CD14-positive monocyte (primary cell): ENCODE data around the gene MTSS2. TPM values are rescaled to one million over a fixed set of nuclear protein-coding genes. Genes with fewer than 3 reads are reported as not detected.

ENCODE experiments used
- DNase-seq, 3 donors: peaks; one replicate each; pipeline ENCODE4 v3.0.0-alpha.2; 2011 to 2022
- H2AFZ ChIP-seq: 2 replicates; pipeline ENCODE4 v1.6.0; 2012; ENCODE audit warnings: mild to moderate bottlenecking, low read depth, low read length, inconsistent platforms; ENCODE audit not compliant: insufficient read depth, poor library complexity, severe bottlenecking
- H3K27ac ChIP-seq, 2 donors: 1 replicate in 1 of 2; 2 replicates in 1 of 2; pipeline ENCODE4 v1.5.1; 2012 to 2013; ENCODE audit warnings: low read length in 2 of 2, control low read depth in 1 of 2, inconsistent platforms in 1 of 2, low read depth in 1 of 2, mild to moderate bottlenecking in 1 of 2
- H3K27me3 ChIP-seq, 2 donors: one replicate each; pipeline versions ENCODE4 v1.6.0 to v1.6.1; 2011 to 2013; ENCODE audit warnings: low read length in 2 of 2; ENCODE audit not compliant: control insufficient read depth in 2 of 2, insufficient read depth in 2 of 2
- H3K36me3 ChIP-seq, 2 donors: replicated peaks in 1 of 2; 1 replicate in 1 of 2; 2 replicates in 1 of 2; pipeline versions ENCODE4 v1.5.1 to v1.6.1; 2012 to 2013; ENCODE audit warnings: low read length in 2 of 2, control low read depth in 1 of 2, inconsistent platforms in 1 of 2, mild to moderate bottlenecking in 1 of 2; ENCODE audit not compliant: insufficient read depth in 2 of 2, control insufficient read depth in 1 of 2
- H3K4me1 ChIP-seq, 2 donors: 1 replicate in 1 of 2; 2 replicates in 1 of 2; pipeline versions ENCODE4 v1.5.1 to v1.6.1; 2012 to 2013; ENCODE audit warnings: low read length in 2 of 2, control low read depth in 1 of 2, inconsistent platforms in 1 of 2, mild to moderate bottlenecking in 1 of 2, moderate library complexity in 1 of 2; ENCODE audit not compliant: insufficient read depth in 2 of 2, control insufficient read depth in 1 of 2
- H3K4me2 ChIP-seq: replicated peaks from 2 replicates; pipeline ENCODE3; 2012; ENCODE audit warnings: low read length, moderate library complexity, mild to moderate bottlenecking; ENCODE audit not compliant: poor library complexity, severe bottlenecking; ENCODE audit errors: extremely low read depth
- H3K4me3 ChIP-seq, 3 experiments: fragments of 200-600 bp in 1 of 3; sonication (generic) in 1 of 3; replicated peaks in 1 of 3; 1 replicate in 2 of 3; 2 replicates in 1 of 3; pipeline ENCODE4 v1.5.1; 2011 to 2013; ENCODE audit warnings: low read length in 3 of 3, mild to moderate bottlenecking in 3 of 3, control low read depth in 2 of 3, low read depth in 2 of 3, inconsistent platforms in 1 of 3, moderate library complexity in 1 of 3
- H3K79me2 ChIP-seq: 2 replicates; pipeline ENCODE4 v1.6.0; 2012; ENCODE audit warnings: mild to moderate bottlenecking, control low read depth, inconsistent platforms, low read length, moderate library complexity; ENCODE audit not compliant: insufficient read depth
- H3K9ac ChIP-seq: 2 replicates; pipeline ENCODE4 v1.6.0; 2017; ENCODE audit warnings: low read length, mild to moderate bottlenecking; ENCODE audit not compliant: insufficient read depth, poor library complexity, severe bottlenecking
- H3K9me3 ChIP-seq, 2 donors: replicated peaks in 1 of 2; 1 replicate in 1 of 2; 2 replicates in 1 of 2; pipeline versions ENCODE4 v1.5.1 to v1.6.1; 2012 to 2013; ENCODE audit warnings: low read length in 2 of 2, control low read depth in 1 of 2; ENCODE audit not compliant: control insufficient read depth in 1 of 2, insufficient read depth in 1 of 2
- H4K20me1 ChIP-seq: 2 replicates; pipeline ENCODE4 v1.6.0; 2012; ENCODE audit warnings: mild to moderate bottlenecking, low read length, control low read depth, moderate library complexity; ENCODE audit not compliant: insufficient read depth
- H3K27ac Mint-ChIP-seq, 7 donors: one replicate each; pipeline ENCODE4 v1.8.0; 2020; ENCODE audit warnings: mild to moderate bottlenecking in 7 of 7, mixed read lengths in 7 of 7, moderate library complexity in 6 of 7, inconsistent platforms in 2 of 7
- H3K27me3 Mint-ChIP-seq, 3 donors: one replicate each; pipeline ENCODE4 v1.8.0; 2021 to 2022; ENCODE audit warnings: low read depth in 3 of 3, mild to moderate bottlenecking in 3 of 3, mixed read lengths in 3 of 3, moderate library complexity in 3 of 3, inconsistent platforms in 1 of 3
- H3K36me3 Mint-ChIP-seq, 2 donors: one replicate each; pipeline ENCODE4 v1.8.0; 2020; ENCODE audit warnings: mixed read lengths in 2 of 2, inconsistent platforms in 1 of 2, mild to moderate bottlenecking in 1 of 2
- H3K4me1 Mint-ChIP-seq: one replicate; pipeline ENCODE4 v1.8.0; 2020; ENCODE audit warnings: mild to moderate bottlenecking, mixed read lengths
- H3K4me3 Mint-ChIP-seq, 2 donors: one replicate each; pipeline ENCODE4 v1.8.0; 2020; ENCODE audit warnings: mild to moderate bottlenecking in 2 of 2, mixed read lengths in 2 of 2, moderate library complexity in 1 of 2
- H3K9me3 Mint-ChIP-seq, 7 donors: one replicate each; pipeline ENCODE4 v1.8.0; 2020 to 2022; ENCODE audit warnings: mixed read lengths in 7 of 7, mild to moderate bottlenecking in 6 of 7, moderate library complexity in 6 of 7, inconsistent platforms in 2 of 7
- WGBS: methylation state at CpG from one replicate; pipeline ENCODE4 v1.1.5; 2013; ENCODE audit warnings: missing lambda C conversion rate; ENCODE audit not compliant: insufficient coverage; 5-methylcytosine and 5-hydroxymethylcytosine counted together
- intact Hi-C, 2 donors: fragments of 100-400 bp; cut with micrococcal nuclease; formaldehyde crosslinking; loops; one replicate each; pipeline versions ENCODE4 v1.15.0 to v1.15.1; 2023
- polyA plus RNA-seq, 3 donors: library from polyadenylated mRNA; depleted of rRNA in 1 of 3; unstranded in 2 of 3; stranded (reverse) in 1 of 3; fragments of 300-500 nt in 2 of 3; fragments of >200 nt in 1 of 3; fragmentation: Illumina TruSeq in 2 of 3; gene quantifications; 1 replicate in 2 of 3; 2 replicates in 1 of 3; pipeline ENCODE4 v1.2.3, GENCODE V29; 2012 to 2021
- TF ChIP-seq, protein P1 (sequence below): fragments of 200-600 bp; IDR thresholded peaks from one replicate; pipeline ENCODE4 v1.8.0; 2022; ENCODE audit warnings: antibody characterized with exemption, mild to moderate bottlenecking

MTSS2 gene
- polyA plus RNA-seq, 3 donors: 1.5 TPM; not detected in 2

DNA sequence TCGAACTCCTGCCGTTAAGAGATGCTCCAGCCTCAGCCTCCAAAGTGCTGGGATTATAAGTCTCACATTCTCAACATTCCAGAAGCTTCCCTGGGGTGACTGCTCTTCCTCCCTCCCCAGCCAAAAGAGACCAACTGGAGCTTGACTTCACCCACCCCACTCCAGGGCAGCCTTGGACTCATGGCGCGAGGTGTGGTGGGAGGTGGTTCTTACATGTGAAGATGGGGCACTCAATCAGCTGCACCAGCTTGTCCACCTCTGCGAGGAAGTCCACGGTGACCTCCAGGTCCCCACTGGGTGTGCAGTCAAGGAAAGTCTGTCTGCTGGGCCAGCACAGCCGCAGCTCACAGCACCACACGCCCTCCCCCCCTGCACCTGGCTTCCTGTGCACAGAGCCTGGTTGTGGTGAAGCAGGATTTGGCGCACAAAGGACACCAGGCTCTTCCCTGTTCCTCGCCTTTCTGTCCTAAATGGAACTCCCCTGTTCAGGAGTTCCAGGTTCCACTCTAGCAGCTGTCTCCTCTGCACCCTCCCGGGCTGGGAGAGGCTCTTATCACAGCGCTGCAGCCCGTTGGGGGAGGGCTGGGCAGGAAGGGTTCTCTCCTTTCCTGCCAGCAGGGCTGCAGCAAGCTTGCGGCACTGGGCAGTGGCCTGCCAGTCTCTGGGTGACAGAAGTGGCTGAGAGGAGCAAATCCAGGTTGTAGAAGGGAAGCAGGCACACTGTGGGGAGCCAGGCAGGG lies 9.6 kb upstream of the MTSS2 start:
- Mint-ChIP-seq H3K4me1 (peaks cover 17% of the 10 kb centered on the region), H3K36me3 (peaks cover 32 to 64% of the 10 kb centered on the region in 2 donors), H3K27me3 (peaks cover 0 to 1% (median 0%) of the 10 kb centered on the region in 3 donors), H3K9me3 (peaks cover 0 to 1% (median 0%) of the 10 kb centered on the region in 7 donors), H3K27ac (peak overlapping the region in 1 of 7 donors; percentile 46), H3K4me3 (no peak overlapping the region)
- 41% methylated on average over 6 of the region's 14 CpGs for WGBS
- no peak for DNase-seq
- peaks cover 6% of the 10 kb centered on the region for H4K20me1 ChIP-seq
- no peak overlapping the region for H2AFZ ChIP-seq
- no peak overlapping the region for H3K4me2 ChIP-seq
- intact Hi-C loops: no loop called here
- no peak overlapping the region for H3K27ac ChIP-seq
- H3K9me3 ChIP-seq: no peaks in the 10 kb centered on the region
- TF ChIP-seq, protein P1, sequence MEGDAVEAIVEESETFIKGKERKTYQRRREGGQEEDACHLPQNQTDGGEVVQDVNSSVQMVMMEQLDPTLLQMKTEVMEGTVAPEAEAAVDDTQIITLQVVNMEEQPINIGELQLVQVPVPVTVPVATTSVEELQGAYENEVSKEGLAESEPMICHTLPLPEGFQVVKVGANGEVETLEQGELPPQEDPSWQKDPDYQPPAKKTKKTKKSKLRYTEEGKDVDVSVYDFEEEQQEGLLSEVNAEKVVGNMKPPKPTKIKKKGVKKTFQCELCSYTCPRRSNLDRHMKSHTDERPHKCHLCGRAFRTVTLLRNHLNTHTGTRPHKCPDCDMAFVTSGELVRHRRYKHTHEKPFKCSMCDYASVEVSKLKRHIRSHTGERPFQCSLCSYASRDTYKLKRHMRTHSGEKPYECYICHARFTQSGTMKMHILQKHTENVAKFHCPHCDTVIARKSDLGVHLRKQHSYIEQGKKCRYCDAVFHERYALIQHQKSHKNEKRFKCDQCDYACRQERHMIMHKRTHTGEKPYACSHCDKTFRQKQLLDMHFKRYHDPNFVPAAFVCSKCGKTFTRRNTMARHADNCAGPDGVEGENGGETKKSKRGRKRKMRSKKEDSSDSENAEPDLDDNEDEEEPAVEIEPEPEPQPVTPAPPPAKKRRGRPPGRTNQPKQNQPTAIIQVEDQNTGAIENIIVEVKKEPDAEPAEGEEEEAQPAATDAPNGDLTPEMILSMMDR: no peak
- H3K4me3 ChIP-seq: no peak overlapping the region
- no peaks in the 10 kb centered on the region for H3K79me2 ChIP-seq
- H3K27me3 ChIP-seq: no peaks in the 10 kb centered on the region
- H3K4me1 ChIP-seq: peaks cover 15 to 18% of the 10 kb centered on the region in 2 donors
- peaks cover 38 to 71% of the 10 kb centered on the region in 2 donors for H3K36me3 ChIP-seq
- no peak overlapping the region for H3K9ac ChIP-seq

DNA sequence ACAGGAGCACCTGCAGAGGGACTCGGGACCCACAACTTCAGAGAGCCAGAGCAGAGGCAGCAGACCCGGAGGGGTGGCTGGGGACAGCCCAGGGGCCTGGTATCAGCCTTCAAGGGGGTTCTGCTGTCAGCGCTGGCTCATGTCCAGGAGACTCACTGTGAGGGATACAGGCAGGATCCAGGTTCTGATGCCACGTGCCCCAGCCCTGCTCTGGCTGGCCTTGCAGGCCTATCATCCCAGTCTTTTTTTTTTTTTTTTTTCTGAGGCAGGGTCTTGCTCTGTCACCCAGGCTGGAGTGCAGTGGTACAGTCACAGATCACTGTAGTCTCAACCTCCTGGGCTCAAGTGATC lies 9.0 kb upstream of the MTSS2 start:
- DNase-seq: no peak
- H3K9me3 ChIP-seq: no peaks in the 10 kb centered on the region
- peaks cover 6% of the 10 kb centered on the region for H4K20me1 ChIP-seq
- no peak overlapping the region for H3K4me3 ChIP-seq
- no peaks in the 10 kb centered on the region for H3K79me2 ChIP-seq
- 100% methylated on average over 3 of the region's 4 CpGs for WGBS
- H3K36me3 ChIP-seq: peaks cover 42 to 71% of the 10 kb centered on the region in 2 donors
- TF ChIP-seq, protein P1: no peak
- no peaks in the 10 kb centered on the region for H3K27me3 ChIP-seq
- no peak overlapping the region for H2AFZ ChIP-seq
- Mint-ChIP-seq H3K4me1 (peaks cover 15% of the 10 kb centered on the region), H3K27ac (no peak overlapping the region), H3K4me3 (no peak overlapping the region), H3K36me3 (peaks cover 31 to 65% of the 10 kb centered on the region in 2 donors), H3K27me3 (peaks cover 0 to 1% (median 0%) of the 10 kb centered on the region in 3 donors), H3K9me3 (peaks cover 0 to 1% (median 0%) of the 10 kb centered on the region in 7 donors)
- H3K4me1 ChIP-seq: peaks cover 15 to 18% of the 10 kb centered on the region in 2 donors
- H3K4me2 ChIP-seq: no peak overlapping the region
- H3K9ac ChIP-seq: no peak overlapping the region
- H3K27ac ChIP-seq: no peak overlapping the region
- intact Hi-C loops: no loop called here
